Liver (tissue), 9 donors: ENCODE data around the gene MAPKAPK2. TPM values are rescaled to one million over a fixed set of nuclear protein-coding genes. Genes with fewer than 3 reads are reported as not detected.

ENCODE experiments used
- DNase-seq: peaks from one replicate; pipeline ENCODE4 v3.0.0-alpha.2; 2017; ENCODE audit warnings: low spot score
- H3K27ac ChIP-seq, 2 donors: one replicate each; pipeline ENCODE4 v1.7.0; 2013; ENCODE audit warnings: inconsistent platforms in 2 of 2, low read length in 2 of 2, control low read depth in 1 of 2, low read depth in 1 of 2, mild to moderate bottlenecking in 1 of 2
- H3K27me3 ChIP-seq, 4 donors: one replicate each; pipeline versions ENCODE4 v1.6.1 to v1.7.0; 2013; ENCODE audit warnings: low read length in 3 of 4, inconsistent platforms in 1 of 4, mild to moderate bottlenecking in 1 of 4, moderate library complexity in 1 of 4; ENCODE audit not compliant: control insufficient read depth in 4 of 4, insufficient read depth in 4 of 4
- H3K36me3 ChIP-seq, 4 donors: one replicate each; pipeline versions ENCODE4 v1.6.1 to v1.7.0; 2013; ENCODE audit warnings: low read length in 3 of 4, mild to moderate bottlenecking in 3 of 4, low read depth in 1 of 4, moderate library complexity in 1 of 4; ENCODE audit not compliant: control insufficient read depth in 4 of 4, insufficient read depth in 3 of 4
- H3K4me1 ChIP-seq, 4 donors: one replicate each; pipeline versions ENCODE4 v1.6.1 to v1.7.0; 2013; ENCODE audit warnings: low read length in 3 of 4, mild to moderate bottlenecking in 3 of 4, moderate library complexity in 1 of 4; ENCODE audit not compliant: control insufficient read depth in 4 of 4, insufficient read depth in 4 of 4
- H3K4me3 ChIP-seq, 3 donors: one replicate each; pipeline versions ENCODE4 v1.6.1 to v1.7.0; 2013; ENCODE audit warnings: low read length in 3 of 3, control low read depth in 1 of 3, low read depth in 1 of 3, mild to moderate bottlenecking in 1 of 3
- H3K9ac ChIP-seq, 2 donors: one replicate each; pipeline ENCODE4 v1.7.0; 2013; ENCODE audit warnings: low read length in 2 of 2, mild to moderate bottlenecking in 2 of 2, moderate library complexity in 2 of 2, control low read depth in 1 of 2, low read depth in 1 of 2
- H3K9me3 ChIP-seq, 4 donors: one replicate each; pipeline versions ENCODE4 v1.6.1 to v1.7.0; 2013; ENCODE audit warnings: low read length in 3 of 4; ENCODE audit not compliant: control insufficient read depth in 4 of 4
- CTCF ChIP-seq: fragments of 150-350 bp; IDR thresholded peaks from 2 replicates; pipeline ENCODE4 v1.5.1; 2017; ENCODE audit warnings: improper control_type of control experiment, low read depth, low read length; ENCODE audit not compliant: missing input control
- EGR1 ChIP-seq, 2 donors: IDR thresholded peaks; 2 replicates each; pipeline ENCODE4 v1.6.1; 2016 to 2018; ENCODE audit warnings: antibody characterized with exemption in 2 of 2, low read depth in 2 of 2
- FOXA1 ChIP-seq: IDR thresholded peaks from 2 replicates; pipeline ENCODE4 v1.6.1; 2016; ENCODE audit warnings: antibody characterized with exemption
- FOXA2 ChIP-seq: IDR thresholded peaks from 2 replicates; pipeline ENCODE4 v1.6.1; 2016; ENCODE audit warnings: antibody characterized with exemption
- GABPA ChIP-seq, 2 donors: IDR thresholded peaks in 1 of 2; conservative IDR thresholded peaks in 1 of 2; 2 replicates each; pipeline ENCODE4 v1.6.1; 2016; ENCODE audit warnings: antibody characterized with exemption in 2 of 2, mild to moderate bottlenecking in 1 of 2, moderate library complexity in 1 of 2
- HNF4A ChIP-seq, 2 donors: conservative IDR thresholded peaks; 2 replicates each; pipeline ENCODE4 v1.6.1; 2016; ENCODE audit warnings: antibody characterized with exemption in 2 of 2, mild to moderate bottlenecking in 2 of 2
- HNF4G ChIP-seq: IDR thresholded peaks from 2 replicates; pipeline ENCODE4 v1.6.1; 2016; ENCODE audit warnings: antibody characterized with exemption
- JUND ChIP-seq, 2 donors: IDR thresholded peaks; 2 replicates each; pipeline ENCODE4 v1.6.1; 2016; ENCODE audit warnings: antibody characterized with exemption in 2 of 2
- MAX ChIP-seq: IDR thresholded peaks from 2 replicates; pipeline ENCODE4 v1.6.1; 2016; ENCODE audit warnings: antibody characterized with exemption
- NR2F2 ChIP-seq: IDR thresholded peaks from 2 replicates; pipeline ENCODE4 v1.6.1; 2016; ENCODE audit warnings: antibody characterized with exemption
- RAD21 ChIP-seq, 2 donors: IDR thresholded peaks; 2 replicates each; pipeline ENCODE4 v1.6.1; 2016; ENCODE audit warnings: antibody characterized with exemption in 2 of 2, mild to moderate bottlenecking in 2 of 2
- RXRA ChIP-seq, 2 donors: IDR thresholded peaks; 2 replicates each; pipeline ENCODE4 v1.6.1; 2017 to 2018; ENCODE audit warnings: antibody characterized with exemption in 2 of 2, mild to moderate bottlenecking in 1 of 2
- SP1 ChIP-seq: IDR thresholded peaks from 2 replicates; pipeline ENCODE4 v1.6.1; 2018; ENCODE audit warnings: antibody characterized with exemption, mild to moderate bottlenecking
- TAF1 ChIP-seq: conservative IDR thresholded peaks from 2 replicates; pipeline ENCODE4 v1.6.1; 2016; ENCODE audit warnings: antibody characterized with exemption, mild to moderate bottlenecking
- YY1 ChIP-seq: IDR thresholded peaks from 2 replicates; pipeline ENCODE4 v1.6.1; 2016; ENCODE audit warnings: antibody characterized with exemption, mild to moderate bottlenecking
- ZBTB33 ChIP-seq: IDR thresholded peaks from 2 replicates; pipeline ENCODE4 v1.6.1; 2016; ENCODE audit warnings: antibody characterized with exemption
- WGBS: extraction: QIAGEN DNeasy Blood & Tissue Kit; methylation state at CpG from one replicate; pipeline ENCODE4 v1.1.7; 2013; 5-methylcytosine and 5-hydroxymethylcytosine counted together
- polyA plus RNA-seq, 2 donors: library from polyadenylated mRNA; stranded (reverse) in 1 of 2; unstranded in 1 of 2; fragments of 200-250 nt in 1 of 2; fragments of >200 nt in 1 of 2; fragmentation: Nextera tagmentation in 1 of 2; extraction: Ambion mirVana in 1 of 2; gene quantifications; one replicate each; pipeline versions ENCODE4 v1.2.1 to v1.2.3, GENCODE V29; 2013 to 2015
- total RNA-seq, 2 donors: library from RNA; depleted of rRNA; stranded (reverse); fragments of >200 nt; gene quantifications; one replicate each; pipeline ENCODE4 v1.2.3, GENCODE V29; 2014
- TF ChIP-seq, protein P1 (sequence below): IDR thresholded peaks from 2 replicates; pipeline ENCODE4 v1.6.1; 2016; ENCODE audit warnings: antibody characterized with exemption
- TF ChIP-seq, protein P2 (sequence below): IDR thresholded peaks from 2 replicates; pipeline ENCODE4 v1.6.1; 2016; ENCODE audit warnings: antibody characterized with exemption, mild to moderate bottlenecking
- donor health status: healthy.
- donor health status: healthy.
- donor health status: healthy.
- donor health status: healthy.
- donor health status: healthy.

The MAPKAPK2 gene
- total and polyA plus RNA-seq, 4 donors = 7.5 to 24.5 (median 14.7) TPM

DNA sequence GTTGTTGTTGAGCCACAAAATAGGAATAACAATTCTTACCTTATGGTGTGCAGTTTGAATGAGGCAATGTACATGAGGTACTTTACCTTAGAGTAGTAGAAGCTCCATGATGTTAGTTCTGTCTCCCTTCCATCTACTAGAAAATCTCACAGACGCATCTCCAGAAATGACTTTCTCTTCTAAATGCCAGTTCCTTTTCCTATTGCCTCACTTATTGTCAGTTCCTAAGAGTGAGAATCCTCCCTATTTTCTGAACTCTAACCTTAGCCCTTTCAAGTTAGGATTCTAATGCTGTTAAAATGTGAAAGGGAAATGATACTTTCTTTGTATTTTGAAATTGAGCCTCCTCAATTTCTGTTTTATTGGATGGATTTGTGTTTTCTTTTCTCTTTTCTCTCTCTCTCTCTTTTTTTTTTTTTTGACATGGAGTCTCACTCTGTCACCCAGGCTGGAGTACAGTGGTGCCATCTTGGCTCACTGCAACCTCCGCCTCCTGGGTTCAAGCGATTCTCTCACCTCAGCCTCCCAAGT lies 18.6 kb upstream of the MAPKAPK2 start:
- TF ChIP-seq MAX (no peak), YY1 (no peak)
- Histone ChIP-seq H3K36me3 (no peaks in the 10 kb centered on the region), H3K4me3 (no peak overlapping the region), H3K27ac (peak overlapping the region; percentile 70 to 92), H3K9me3 (no peaks in the 10 kb centered on the region), H3K9ac (no peak overlapping the region), H3K4me1 (peaks cover 0 to 19% (median 12%) of the 10 kb centered on the region in 4 donors), H3K27me3 (no peaks in the 10 kb centered on the region)
- 80% methylated on average over 3 of the region's 3 CpGs for WGBS
- DNase-seq = no peak

DNA sequence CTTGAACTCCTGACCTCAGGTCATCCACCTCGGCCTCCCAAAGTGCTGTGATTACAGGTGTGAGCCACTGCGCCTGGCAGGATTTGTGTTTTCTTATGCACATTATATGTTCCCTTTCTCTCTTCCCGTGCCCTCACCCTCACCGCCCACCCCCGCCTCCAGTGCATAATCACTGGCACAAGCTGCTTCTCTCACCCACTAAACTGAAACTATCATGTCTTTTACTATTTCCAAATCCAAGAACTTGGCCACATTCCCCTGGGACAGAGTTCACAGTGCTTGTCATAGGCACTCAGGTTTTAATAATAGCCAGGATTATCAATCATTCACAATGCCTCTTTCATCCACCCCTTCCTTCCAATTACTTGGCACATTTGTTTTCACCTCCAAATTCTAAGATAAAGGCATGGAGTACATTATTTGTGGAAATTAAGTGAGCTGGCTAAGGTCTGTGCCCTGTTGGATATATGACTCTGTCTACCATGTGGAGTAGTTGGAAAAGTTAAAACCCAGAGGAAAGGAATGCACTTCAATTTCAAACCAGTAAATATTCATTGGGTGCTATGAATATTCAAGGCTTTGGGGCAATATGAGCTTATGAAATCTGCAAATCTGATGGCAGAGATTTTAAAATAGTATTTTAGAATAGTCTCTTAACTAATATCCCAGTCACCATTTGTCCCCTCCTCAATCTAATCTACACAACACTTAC lies 17.6 kb upstream of the MAPKAPK2 start:
- Histone ChIP-seq H3K9ac (peak overlapping the region in 1 of 2 donors; percentile 58), H3K27ac (peak overlapping the region; percentile 70 to 92), H3K27me3 (no peaks in the 10 kb centered on the region), H3K4me1 (peaks cover 0 to 19% (median 12%) of the 10 kb centered on the region in 4 donors), H3K36me3 (no peaks in the 10 kb centered on the region), H3K4me3 (no peak overlapping the region), H3K9me3 (no peaks in the 10 kb centered on the region)
- no peak for TF ChIP-seq CTCF
- peak; percentile 85 to 89 for TF ChIP-seq EGR1 (IDR thresholded peaks at IDR 0.05; ENCODE audit: low read depth in 2 of 2)
- TF ChIP-seq FOXA2 = no peak
- TF ChIP-seq MAX = peak; percentile 69
- no peak for TF ChIP-seq FOXA1
- no peak for TF ChIP-seq TAF1
- TF ChIP-seq NR2F2 = peak; percentile 81
- TF ChIP-seq RXRA (IDR thresholded peaks at IDR 0.05) = peak; percentile 97 to 99
- TF ChIP-seq GABPA (IDR thresholded peaks at IDR 0.05 in 1 of 2, conservative IDR thresholded peaks at IDR 0.05 in 1 of 2) = peak in 1 of 2 donors; percentile 46
- TF ChIP-seq YY1 = peak; percentile 55
- TF ChIP-seq JUND (IDR thresholded peaks at IDR 0.05) = peak; percentile 69 to 79
- peak; percentile 91 for TF ChIP-seq SP1
- TF ChIP-seq, protein P1, sequence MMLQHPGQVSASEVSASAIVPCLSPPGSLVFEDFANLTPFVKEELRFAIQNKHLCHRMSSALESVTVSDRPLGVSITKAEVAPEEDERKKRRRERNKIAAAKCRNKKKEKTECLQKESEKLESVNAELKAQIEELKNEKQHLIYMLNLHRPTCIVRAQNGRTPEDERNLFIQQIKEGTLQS = no peak
- TF ChIP-seq, protein P2, sequence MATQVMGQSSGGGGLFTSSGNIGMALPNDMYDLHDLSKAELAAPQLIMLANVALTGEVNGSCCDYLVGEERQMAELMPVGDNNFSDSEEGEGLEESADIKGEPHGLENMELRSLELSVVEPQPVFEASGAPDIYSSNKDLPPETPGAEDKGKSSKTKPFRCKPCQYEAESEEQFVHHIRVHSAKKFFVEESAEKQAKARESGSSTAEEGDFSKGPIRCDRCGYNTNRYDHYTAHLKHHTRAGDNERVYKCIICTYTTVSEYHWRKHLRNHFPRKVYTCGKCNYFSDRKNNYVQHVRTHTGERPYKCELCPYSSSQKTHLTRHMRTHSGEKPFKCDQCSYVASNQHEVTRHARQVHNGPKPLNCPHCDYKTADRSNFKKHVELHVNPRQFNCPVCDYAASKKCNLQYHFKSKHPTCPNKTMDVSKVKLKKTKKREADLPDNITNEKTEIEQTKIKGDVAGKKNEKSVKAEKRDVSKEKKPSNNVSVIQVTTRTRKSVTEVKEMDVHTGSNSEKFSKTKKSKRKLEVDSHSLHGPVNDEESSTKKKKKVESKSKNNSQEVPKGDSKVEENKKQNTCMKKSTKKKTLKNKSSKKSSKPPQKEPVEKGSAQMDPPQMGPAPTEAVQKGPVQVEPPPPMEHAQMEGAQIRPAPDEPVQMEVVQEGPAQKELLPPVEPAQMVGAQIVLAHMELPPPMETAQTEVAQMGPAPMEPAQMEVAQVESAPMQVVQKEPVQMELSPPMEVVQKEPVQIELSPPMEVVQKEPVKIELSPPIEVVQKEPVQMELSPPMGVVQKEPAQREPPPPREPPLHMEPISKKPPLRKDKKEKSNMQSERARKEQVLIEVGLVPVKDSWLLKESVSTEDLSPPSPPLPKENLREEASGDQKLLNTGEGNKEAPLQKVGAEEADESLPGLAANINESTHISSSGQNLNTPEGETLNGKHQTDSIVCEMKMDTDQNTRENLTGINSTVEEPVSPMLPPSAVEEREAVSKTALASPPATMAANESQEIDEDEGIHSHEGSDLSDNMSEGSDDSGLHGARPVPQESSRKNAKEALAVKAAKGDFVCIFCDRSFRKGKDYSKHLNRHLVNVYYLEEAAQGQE = peak; percentile 63
- TF ChIP-seq ZBTB33 = peak; percentile 60
- TF ChIP-seq HNF4G = peak; percentile 70
- peak; percentile 46 to 64 for TF ChIP-seq RAD21 (IDR thresholded peaks at IDR 0.05)
- TF ChIP-seq HNF4A (conservative IDR thresholded peaks at IDR 0.05) = peak; percentile 75 to 88
- DNase-seq = no peak
- WGBS = 36% methylated on average over 5 of the region's 5 CpGs
